Smooth muscle cell (in vitro differentiated cells): Measurements from ENCODE around the gene HK1. TPM values are rescaled to one million over a fixed set of nuclear protein-coding genes. Genes with fewer than 3 reads are reported as not detected.

Experiments used
- DNase-seq: peaks from one replicate; lab custom pipeline; 2025; ENCODE audit not compliant: unreplicated experiment; lab: John Stamatoyannopoulos, UW
- H2AFZ ChIP-seq: fragments of 200-600 bp; sonication (generic); 2 replicates; pipeline ENCODE4 v1.6.0; 2016; ENCODE audit warnings: antibody characterized with exemption, low read depth, mild to moderate bottlenecking
- H3F3A ChIP-seq: fragments of 200-600 bp; sonication (generic); 2 replicates; pipeline ENCODE4 v1.6.0; 2017; ENCODE audit warnings: antibody characterized with exemption, low read depth
- H3K27ac ChIP-seq: fragments of 200-600 bp; sonication (generic); 2 replicates; pipeline ENCODE4 v1.5.1; 2016; ENCODE audit warnings: low read depth, mild to moderate bottlenecking
- H3K27me3 ChIP-seq: fragments of 200-600 bp; sonication (generic); 2 replicates; pipeline ENCODE4 v1.6.1; 2016; ENCODE audit warnings: low read depth, mild to moderate bottlenecking
- H3K36me3 ChIP-seq: fragments of 200-600 bp; sonication (generic); 2 replicates; pipeline ENCODE4 v1.5.1; 2016; ENCODE audit warnings: low read depth
- H3K4me1 ChIP-seq: fragments of 200-600 bp; sonication (generic); 2 replicates; pipeline ENCODE4 v1.5.1; 2016; ENCODE audit warnings: low read depth
- H3K4me2 ChIP-seq: fragments of 200-600 bp; sonication (generic); 2 replicates; pipeline ENCODE4 v1.6.0; 2016; ENCODE audit warnings: mild to moderate bottlenecking
- H3K4me3 ChIP-seq: fragments of 200-600 bp; sonication (generic); 2 replicates; pipeline ENCODE4 v1.5.1; 2016; ENCODE audit warnings: mild to moderate bottlenecking
- H3K79me2 ChIP-seq: fragments of 200-600 bp; sonication (generic); 2 replicates; pipeline ENCODE4 v1.6.0; 2016; ENCODE audit warnings: low read depth, mild to moderate bottlenecking
- H3K9ac ChIP-seq: fragments of 200-600 bp; sonication (generic); 2 replicates; pipeline ENCODE4 v1.6.0; 2016; ENCODE audit warnings: low read depth
- H3K9me3 ChIP-seq: fragments of 200-600 bp; sonication (generic); replicated peaks from 2 replicates; pipeline ENCODE4 v1.5.1; 2016; ENCODE audit warnings: low read depth
- H4K20me1 ChIP-seq: fragments of 200-600 bp; sonication (generic); 2 replicates; pipeline ENCODE4 v1.6.0; 2016; ENCODE audit warnings: low read depth
- CTCF ChIP-seq: fragments of 200-600 bp; sonication (generic); IDR thresholded peaks from 2 replicates; pipeline ENCODE4 v1.5.1; 2017; ENCODE audit warnings: borderline replicate concordance, mild to moderate bottlenecking, antibody characterized with exemption; ENCODE audit not compliant: insufficient read depth, poor library complexity, severe bottlenecking
- WGBS: methylation state at CpG from one replicate; pipeline ENCODE4 v1.1.7; 2016; ENCODE audit warnings: low lambda C conversion rate; 5-methylcytosine and 5-hydroxymethylcytosine counted together
- polyA plus RNA-seq: library from polyadenylated mRNA; unstranded; fragments of >200 nt; fragmentation: Nextera tagmentation; extraction: Ambion mirVana; gene quantifications from 2 replicates; pipeline ENCODE4 v1.2.1, GENCODE V29; 2016
- total RNA-seq: library from RNA; depleted of rRNA; stranded (reverse); fragments of >200 nt; gene quantifications from 2 replicates; pipeline ENCODE4 v1.2.3, GENCODE V29; 2014

Gene HK1
- total and polyA plus RNA-seq, 2 experiments from 2014 or later, result 62.7 to 123 TPM

GRCh38 chr10:69311309-69311708 lies 33.0 kb downstream of the HK1 start:
- Histone ChIP-seq H3K4me2 (no peak overlapping the region), H3K27me3 (no peaks in the 10 kb centered on the region), H3K9me3 (no peaks in the 10 kb centered on the region), H2AFZ (no peak overlapping the region), H3K36me3 (no peaks in the 10 kb centered on the region), H3F3A (peaks cover 3% of the 10 kb centered on the region), H3K4me1 (no peaks in the 10 kb centered on the region), H3K79me2 (no peaks in the 10 kb centered on the region), H3K4me3 (no peak overlapping the region), H3K27ac (no peak overlapping the region), H4K20me1 (no peaks in the 10 kb centered on the region), H3K9ac (no peak overlapping the region)
- TF ChIP-seq CTCF, result no peak
- 29% methylated on average over 4 of the region's 4 CpGs for WGBS
- DNase-seq, result no peak

- H3K9ac ChIP-seq, result no peak overlapping the region
- no peaks in the 10 kb centered on the region for H4K20me1 ChIP-seq
- no peak for TF ChIP-seq CTCF
- no peak overlapping the region for H2AFZ ChIP-seq
- WGBS, result 34% methylated on average over 4 of the region's 4 CpGs
- no peaks in the 10 kb centered on the region for H3K27me3 ChIP-seq
- H3K4me3 ChIP-seq, result no peak overlapping the region
- H3K79me2 ChIP-seq, result no peaks in the 10 kb centered on the region
- no peak overlapping the region for H3K4me2 ChIP-seq
- no peak for DNase-seq
- no peaks in the 10 kb centered on the region for H3K36me3 ChIP-seq
- H3K4me1 ChIP-seq, result no peaks in the 10 kb centered on the region
- no peak overlapping the region for H3K27ac ChIP-seq
- no peaks in the 10 kb centered on the region for H3K9me3 ChIP-seq
- H3F3A ChIP-seq, result peaks cover 8% of the 10 kb centered on the region
Measured at GRCh38 chr10:69312528-69312927, 34.2 kb downstream of the HK1 start.

GRCh38 chr10:69315100-69315542 lies 36.8 kb downstream of the HK1 start:
- Histone ChIP-seq H2AFZ (no peak overlapping the region), H3K4me3 (no peak overlapping the region), H3K4me1 (peaks cover 5% of the 10 kb centered on the region), H3K9me3 (no peaks in the 10 kb centered on the region), H3K27ac (no peak overlapping the region), H3K9ac (no peak overlapping the region), H3K4me2 (no peak overlapping the region), H3K79me2 (peaks cover 13% of the 10 kb centered on the region), H3K36me3 (no peaks in the 10 kb centered on the region), H3K27me3 (no peaks in the 10 kb centered on the region), H4K20me1 (peaks cover 7% of the 10 kb centered on the region), H3F3A (peaks cover 10% of the 10 kb centered on the region)
- WGBS, result 79% methylated on average over 3 of the region's 3 CpGs
- DNase-seq, result no peak
- no peak for TF ChIP-seq CTCF

- no peak overlapping the region for H3K9ac ChIP-seq
- no peaks in the 10 kb centered on the region for H3K9me3 ChIP-seq
- H2AFZ ChIP-seq, result no peak overlapping the region
- DNase-seq, result no peak
- H3F3A ChIP-seq, result peaks cover 10% of the 10 kb centered on the region
- WGBS, result 78% methylated on average over 6 of the region's 6 CpGs
- no peaks in the 10 kb centered on the region for H3K27me3 ChIP-seq
- TF ChIP-seq CTCF, result no peak
- peaks cover 20% of the 10 kb centered on the region for H3K79me2 ChIP-seq
- H3K36me3 ChIP-seq, result no peaks in the 10 kb centered on the region
- no peak overlapping the region for H3K4me2 ChIP-seq
- no peak overlapping the region for H3K4me3 ChIP-seq
- H3K4me1 ChIP-seq, result peaks cover 5% of the 10 kb centered on the region
- H3K27ac ChIP-seq, result peak overlapping the region; percentile 66
- peaks cover 14% of the 10 kb centered on the region for H4K20me1 ChIP-seq
Measured at GRCh38 chr10:69315610-69316312, 37.5 kb downstream of the HK1 start.
